ENCODE data around the gene F13A1. TPM values are rescaled to one million over a fixed set of nuclear protein-coding genes. Genes with fewer than 3 reads are reported as not detected.

Gene F13A1
- total RNA-seq, 1 donor from 2014 or later: 160 TPM

GRCh38 chr6:6287415-6287814 lies 33.0 kb downstream of the F13A1 start:
- H3K9ac ChIP-seq (ENCODE audit: low read depth in 1 of 3, low read length in 3 of 3): no peak overlapping the region
- H3K27ac ChIP-seq (ENCODE audit: low read depth, low read length): no peak overlapping the region
- H3K4me3 ChIP-seq (ENCODE audit: low read length in 3 of 3): no peak overlapping the region
- no peaks in the 10 kb centered on the region for H3K27me3 ChIP-seq (ENCODE audit: control insufficient read depth in 3 of 3, insufficient read depth in 3 of 3, low read length in 3 of 3)
- no peaks in the 10 kb centered on the region for H3K36me3 ChIP-seq (ENCODE audit: control insufficient read depth in 3 of 3, insufficient read depth in 3 of 3, low read length in 3 of 3)
- no peaks in the 10 kb centered on the region for H3K4me1 ChIP-seq (ENCODE audit: control insufficient read depth in 3 of 3, insufficient read depth in 3 of 3, low read length in 3 of 3)
- no peaks in the 10 kb centered on the region for H3K9me3 ChIP-seq (ENCODE audit: control insufficient read depth in 3 of 3, low read length in 3 of 3)

DNA sequence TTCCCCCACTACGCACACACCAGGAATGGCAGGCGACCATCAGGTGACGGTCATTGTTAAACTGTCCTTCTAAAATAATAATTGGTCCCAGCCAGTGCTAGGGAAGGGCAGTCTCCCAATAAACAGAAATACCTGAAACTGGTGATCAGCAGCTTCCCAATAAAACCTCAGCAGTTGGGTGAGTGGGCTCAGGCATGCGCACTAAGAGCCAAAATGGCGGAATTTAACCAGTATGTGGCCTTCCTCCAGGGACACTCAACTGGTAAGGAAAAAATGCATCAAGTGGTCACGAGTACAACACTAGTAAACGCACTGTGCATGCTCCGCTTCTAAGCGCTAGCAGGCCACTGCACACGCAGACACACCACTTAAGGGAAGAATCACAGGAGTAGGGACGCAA lies 34.8 kb downstream of the F13A1 start:
- Histone ChIP-seq H3K9me3 (ENCODE audit: control insufficient read depth in 3 of 3, low read length in 3 of 3) (no peaks in the 10 kb centered on the region), H3K27me3 (ENCODE audit: control insufficient read depth in 3 of 3, insufficient read depth in 3 of 3, low read length in 3 of 3) (no peaks in the 10 kb centered on the region), H3K9ac (ENCODE audit: low read depth in 1 of 3, low read length in 3 of 3) (no peak overlapping the region), H3K27ac (ENCODE audit: low read depth, low read length) (no peak overlapping the region), H3K4me1 (ENCODE audit: control insufficient read depth in 3 of 3, insufficient read depth in 3 of 3, low read length in 3 of 3) (no peaks in the 10 kb centered on the region), H3K4me3 (ENCODE audit: low read length in 3 of 3) (no peak overlapping the region), H3K36me3 (ENCODE audit: control insufficient read depth in 3 of 3, insufficient read depth in 3 of 3, low read length in 3 of 3) (no peaks in the 10 kb centered on the region)

DNA sequence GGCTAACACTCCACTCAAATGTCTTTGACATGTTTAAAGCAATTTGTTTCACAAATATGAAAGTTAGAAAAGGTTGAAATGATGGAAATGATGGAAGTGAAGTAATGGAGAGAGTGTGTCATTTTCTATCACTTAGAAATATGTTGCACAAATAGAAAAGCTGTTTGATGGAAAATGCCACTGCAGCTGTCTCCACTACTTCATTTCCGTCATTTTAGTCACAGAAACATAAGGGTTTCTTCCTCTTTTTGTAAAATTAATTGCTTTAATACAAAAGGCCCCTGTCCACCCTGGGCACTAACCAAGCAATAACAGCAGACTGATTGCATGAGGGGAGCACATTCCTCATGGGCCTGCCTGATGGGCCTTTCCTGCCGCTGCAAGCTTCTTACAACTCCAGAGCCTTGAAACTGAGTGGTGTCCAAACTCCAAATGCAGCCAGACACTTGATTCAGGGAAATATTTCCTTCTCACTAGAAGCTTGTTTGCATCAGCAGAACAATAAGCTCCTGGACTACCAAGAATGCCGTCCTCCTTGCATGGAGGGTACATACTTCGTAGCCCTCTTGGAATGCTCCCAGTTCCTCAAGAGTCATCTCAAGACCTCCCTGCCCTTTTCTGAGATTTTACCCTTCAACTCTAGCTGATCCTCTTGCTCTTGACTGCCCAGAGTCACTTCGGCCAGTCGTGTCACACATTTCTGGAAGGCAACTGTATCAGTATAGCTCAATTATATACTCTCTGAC lies 36.1 kb downstream of the F13A1 start:
- Histone ChIP-seq H3K9ac (ENCODE audit: low read depth in 1 of 3, low read length in 3 of 3) (no peak overlapping the region), H3K9me3 (ENCODE audit: control insufficient read depth in 3 of 3, low read length in 3 of 3) (no peaks in the 10 kb centered on the region), H3K27ac (ENCODE audit: low read depth, low read length) (no peak overlapping the region), H3K4me3 (ENCODE audit: low read length in 3 of 3) (no peak overlapping the region), H3K36me3 (ENCODE audit: control insufficient read depth in 3 of 3, insufficient read depth in 3 of 3, low read length in 3 of 3) (no peaks in the 10 kb centered on the region), H3K27me3 (ENCODE audit: control insufficient read depth in 3 of 3, insufficient read depth in 3 of 3, low read length in 3 of 3) (no peaks in the 10 kb centered on the region), H3K4me1 (ENCODE audit: control insufficient read depth in 3 of 3, insufficient read depth in 3 of 3, low read length in 3 of 3) (no peaks in the 10 kb centered on the region)

DNA sequence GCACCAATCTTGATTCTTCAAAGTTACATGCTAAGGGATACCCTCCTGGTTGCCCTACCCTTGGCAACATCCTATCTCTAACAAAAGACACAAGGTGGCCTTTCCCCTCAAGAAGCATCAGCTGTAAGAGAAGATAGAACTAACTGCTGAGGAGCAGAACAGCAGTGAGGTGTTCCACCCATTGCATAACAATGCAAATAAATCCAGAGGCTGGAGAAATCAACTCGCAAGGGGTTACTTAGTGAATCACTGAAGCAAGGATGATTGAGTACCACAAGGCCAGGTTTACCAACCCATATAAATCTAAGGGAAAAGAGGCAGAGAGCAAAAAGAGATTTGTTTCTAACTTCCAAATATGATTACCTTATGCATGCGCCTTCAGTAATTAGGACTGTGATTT lies 36.7 kb downstream of the F13A1 start:
- Histone ChIP-seq H3K4me3 (ENCODE audit: low read length in 3 of 3) (no peak overlapping the region), H3K9me3 (ENCODE audit: control insufficient read depth in 3 of 3, low read length in 3 of 3) (no peaks in the 10 kb centered on the region), H3K36me3 (ENCODE audit: control insufficient read depth in 3 of 3, insufficient read depth in 3 of 3, low read length in 3 of 3) (no peaks in the 10 kb centered on the region), H3K9ac (ENCODE audit: low read depth in 1 of 3, low read length in 3 of 3) (no peak overlapping the region), H3K27me3 (ENCODE audit: control insufficient read depth in 3 of 3, insufficient read depth in 3 of 3, low read length in 3 of 3) (no peaks in the 10 kb centered on the region), H3K27ac (ENCODE audit: low read depth, low read length) (no peak overlapping the region), H3K4me1 (ENCODE audit: control insufficient read depth in 3 of 3, insufficient read depth in 3 of 3, low read length in 3 of 3) (no peaks in the 10 kb centered on the region)

- Histone ChIP-seq H3K4me1 (ENCODE audit: control insufficient read depth in 3 of 3, insufficient read depth in 3 of 3, low read length in 3 of 3) (no peaks in the 10 kb centered on the region), H3K27me3 (ENCODE audit: control insufficient read depth in 3 of 3, insufficient read depth in 3 of 3, low read length in 3 of 3) (no peaks in the 10 kb centered on the region), H3K27ac (ENCODE audit: low read depth, low read length) (no peak overlapping the region)
Measured at GRCh38 chr6:6282716-6283115, 37.7 kb downstream of the F13A1 start.

GRCh38 chr6:6277413-6277812 lies 43.0 kb downstream of the F13A1 start:
- no peaks in the 10 kb centered on the region for H3K9me3 ChIP-seq (ENCODE audit: control insufficient read depth in 3 of 3, low read length in 3 of 3)
- H3K27me3 ChIP-seq (ENCODE audit: control insufficient read depth in 3 of 3, insufficient read depth in 3 of 3, low read length in 3 of 3): peaks cover 0 to 3% (median 0%) of the 10 kb centered on the region in 3 donors
- no peaks in the 10 kb centered on the region for H3K36me3 ChIP-seq (ENCODE audit: control insufficient read depth in 3 of 3, insufficient read depth in 3 of 3, low read length in 3 of 3)
- no peaks in the 10 kb centered on the region for H3K4me1 ChIP-seq (ENCODE audit: control insufficient read depth in 3 of 3, insufficient read depth in 3 of 3, low read length in 3 of 3)
- H3K4me3 ChIP-seq (ENCODE audit: low read length in 3 of 3): no peak overlapping the region
- H3K27ac ChIP-seq (ENCODE audit: low read depth, low read length): no peak overlapping the region
- no peak overlapping the region for H3K9ac ChIP-seq (ENCODE audit: low read depth in 1 of 3, low read length in 3 of 3)

More at GRCh38 chr6:6282716-6283115, 37.7 kb downstream of the F13A1 start:
- no peak overlapping the region for H3K9ac ChIP-seq (ENCODE audit: low read depth in 1 of 3, low read length in 3 of 3)
- no peaks in the 10 kb centered on the region for H3K36me3 ChIP-seq (ENCODE audit: control insufficient read depth in 3 of 3, insufficient read depth in 3 of 3, low read length in 3 of 3)
- H3K9me3 ChIP-seq (ENCODE audit: control insufficient read depth in 3 of 3, low read length in 3 of 3): no peaks in the 10 kb centered on the region
- H3K4me3 ChIP-seq (ENCODE audit: low read length in 3 of 3): no peak overlapping the region

GRCh38 chr6:6270948-6271535 lies 49.4 kb downstream of the F13A1 start:
- Histone ChIP-seq H3K9me3 (ENCODE audit: control insufficient read depth in 3 of 3, low read length in 3 of 3) (no peaks in the 10 kb centered on the region), H3K4me1 (ENCODE audit: control insufficient read depth in 3 of 3, insufficient read depth in 3 of 3, low read length in 3 of 3) (no peaks in the 10 kb centered on the region), H3K27ac (ENCODE audit: low read depth, low read length) (no peak overlapping the region), H3K4me3 (ENCODE audit: low read length in 3 of 3) (no peak overlapping the region), H3K27me3 (ENCODE audit: control insufficient read depth in 3 of 3, insufficient read depth in 3 of 3, low read length in 3 of 3) (peaks cover 0 to 3% (median 0%) of the 10 kb centered on the region in 3 donors), H3K36me3 (ENCODE audit: control insufficient read depth in 3 of 3, insufficient read depth in 3 of 3, low read length in 3 of 3) (no peaks in the 10 kb centered on the region), H3K9ac (ENCODE audit: low read depth in 1 of 3, low read length in 3 of 3) (no peak overlapping the region)

DNA sequence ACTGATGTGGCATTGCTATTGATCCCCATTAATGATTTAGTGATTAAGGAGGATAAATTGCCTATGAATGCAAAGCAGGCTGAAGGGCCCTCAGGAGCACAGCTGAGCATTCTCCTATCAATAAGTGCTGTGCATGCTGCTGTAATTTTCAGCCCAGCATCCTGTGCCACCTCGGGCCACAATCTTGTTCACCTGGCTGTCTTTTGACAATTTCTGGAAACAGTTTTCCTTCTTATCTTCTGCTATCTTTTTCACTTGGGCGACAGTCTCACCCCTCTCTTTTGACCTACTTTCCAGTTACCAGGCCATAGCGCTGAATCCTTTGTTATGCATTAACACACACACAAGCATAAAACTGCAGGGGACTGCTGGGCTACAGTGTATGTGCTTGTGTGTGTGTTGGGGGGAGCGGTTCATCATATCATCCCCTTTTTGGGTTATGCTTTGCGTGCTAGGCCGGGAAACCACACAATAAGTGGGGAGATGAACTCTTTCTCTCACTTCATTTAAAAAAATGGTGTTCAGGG lies 60.2 kb downstream of the F13A1 start:
- no peaks in the 10 kb centered on the region for H3K9me3 ChIP-seq (ENCODE audit: control insufficient read depth in 3 of 3, low read length in 3 of 3)
- no peaks in the 10 kb centered on the region for H3K36me3 ChIP-seq (ENCODE audit: control insufficient read depth in 3 of 3, insufficient read depth in 3 of 3, low read length in 3 of 3)
- no peaks in the 10 kb centered on the region for H3K4me1 ChIP-seq (ENCODE audit: control insufficient read depth in 3 of 3, insufficient read depth in 3 of 3, low read length in 3 of 3)
- H3K9ac ChIP-seq (ENCODE audit: low read depth in 1 of 3, low read length in 3 of 3): no peak overlapping the region
- no peak overlapping the region for H3K27ac ChIP-seq (ENCODE audit: low read depth, low read length)
- no peak overlapping the region for H3K4me3 ChIP-seq (ENCODE audit: low read length in 3 of 3)
- H3K27me3 ChIP-seq (ENCODE audit: control insufficient read depth in 3 of 3, insufficient read depth in 3 of 3, low read length in 3 of 3): no peaks in the 10 kb centered on the region

DNA sequence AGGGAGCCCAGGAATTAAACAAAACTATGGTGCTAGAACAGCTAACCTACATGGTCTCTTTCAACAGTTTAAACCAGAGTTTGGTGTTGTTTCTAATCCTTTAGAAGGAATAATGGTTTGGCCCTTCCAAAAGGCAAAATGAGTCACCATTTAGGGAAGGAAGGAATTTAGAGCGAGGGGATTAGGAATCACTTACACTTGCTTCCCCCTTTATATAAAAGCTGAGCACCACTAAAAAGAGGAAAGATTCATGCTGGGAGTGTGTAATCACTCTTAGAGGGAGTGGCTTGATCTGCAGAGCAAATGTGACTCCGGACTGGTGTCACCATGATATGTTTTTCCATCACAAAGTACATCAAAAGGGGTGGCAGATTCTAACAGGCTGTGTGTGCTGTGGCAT lies 63.6 kb downstream of the F13A1 start:
- no peak overlapping the region for H3K27ac ChIP-seq (ENCODE audit: low read depth, low read length)
- H3K36me3 ChIP-seq (ENCODE audit: control insufficient read depth in 3 of 3, insufficient read depth in 3 of 3, low read length in 3 of 3): no peaks in the 10 kb centered on the region
- no peaks in the 10 kb centered on the region for H3K27me3 ChIP-seq (ENCODE audit: control insufficient read depth in 3 of 3, insufficient read depth in 3 of 3, low read length in 3 of 3)
- no peaks in the 10 kb centered on the region for H3K9me3 ChIP-seq (ENCODE audit: control insufficient read depth in 3 of 3, low read length in 3 of 3)
- no peak overlapping the region for H3K4me3 ChIP-seq (ENCODE audit: low read length in 3 of 3)
- no peak overlapping the region for H3K9ac ChIP-seq (ENCODE audit: low read depth in 1 of 3, low read length in 3 of 3)
- no peaks in the 10 kb centered on the region for H3K4me1 ChIP-seq (ENCODE audit: control insufficient read depth in 3 of 3, insufficient read depth in 3 of 3, low read length in 3 of 3)

DNA sequence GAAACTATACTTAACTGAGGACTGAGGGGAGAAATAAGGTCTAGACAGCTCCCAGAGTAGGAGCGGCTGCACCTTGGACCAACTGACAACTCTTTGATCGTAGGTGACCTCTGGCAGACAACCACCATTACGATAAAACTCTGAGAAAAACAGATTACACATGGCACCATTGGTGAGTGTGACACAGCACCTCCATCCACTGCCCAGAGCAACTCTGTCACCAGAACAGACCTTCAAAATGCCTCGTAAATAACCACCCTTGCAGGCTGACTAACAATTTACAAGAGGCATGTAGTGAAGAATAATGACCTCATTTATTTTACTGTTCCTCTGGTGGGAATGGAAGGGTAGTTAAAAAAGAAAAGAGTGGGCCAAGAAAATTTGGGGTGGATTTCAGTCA lies 64.2 kb downstream of the F13A1 start:
- Histone ChIP-seq H3K4me3 (ENCODE audit: low read length in 3 of 3) (no peak overlapping the region), H3K27ac (ENCODE audit: low read depth, low read length) (no peak overlapping the region), H3K9ac (ENCODE audit: low read depth in 1 of 3, low read length in 3 of 3) (no peak overlapping the region), H3K36me3 (ENCODE audit: control insufficient read depth in 3 of 3, insufficient read depth in 3 of 3, low read length in 3 of 3) (no peaks in the 10 kb centered on the region), H3K27me3 (ENCODE audit: control insufficient read depth in 3 of 3, insufficient read depth in 3 of 3, low read length in 3 of 3) (no peaks in the 10 kb centered on the region), H3K4me1 (ENCODE audit: control insufficient read depth in 3 of 3, insufficient read depth in 3 of 3, low read length in 3 of 3) (no peaks in the 10 kb centered on the region), H3K9me3 (ENCODE audit: control insufficient read depth in 3 of 3, low read length in 3 of 3) (no peaks in the 10 kb centered on the region)
